AG10803 (cell line): ENCODE results near the gene ANKRD29.

Experiments
- DNase-seq: peaks from one replicate; pipeline ENCODE4 v3.0.0; 2010; ENCODE audit warnings: low read depth
- H3K4me3 ChIP-seq: 2 replicates; pipeline ENCODE4 v1.5.1; 2011; ENCODE audit warnings: mild to moderate bottlenecking, low read length, control low read depth
- TF ChIP-seq, protein P1 (sequence below): conservative IDR thresholded peaks from 2 replicates; pipeline ENCODE4 v1.5.1; 2011; ENCODE audit warnings: mild to moderate bottlenecking, low read length, control low read depth, inconsistent platforms

ANKRD29 gene

DNA sequence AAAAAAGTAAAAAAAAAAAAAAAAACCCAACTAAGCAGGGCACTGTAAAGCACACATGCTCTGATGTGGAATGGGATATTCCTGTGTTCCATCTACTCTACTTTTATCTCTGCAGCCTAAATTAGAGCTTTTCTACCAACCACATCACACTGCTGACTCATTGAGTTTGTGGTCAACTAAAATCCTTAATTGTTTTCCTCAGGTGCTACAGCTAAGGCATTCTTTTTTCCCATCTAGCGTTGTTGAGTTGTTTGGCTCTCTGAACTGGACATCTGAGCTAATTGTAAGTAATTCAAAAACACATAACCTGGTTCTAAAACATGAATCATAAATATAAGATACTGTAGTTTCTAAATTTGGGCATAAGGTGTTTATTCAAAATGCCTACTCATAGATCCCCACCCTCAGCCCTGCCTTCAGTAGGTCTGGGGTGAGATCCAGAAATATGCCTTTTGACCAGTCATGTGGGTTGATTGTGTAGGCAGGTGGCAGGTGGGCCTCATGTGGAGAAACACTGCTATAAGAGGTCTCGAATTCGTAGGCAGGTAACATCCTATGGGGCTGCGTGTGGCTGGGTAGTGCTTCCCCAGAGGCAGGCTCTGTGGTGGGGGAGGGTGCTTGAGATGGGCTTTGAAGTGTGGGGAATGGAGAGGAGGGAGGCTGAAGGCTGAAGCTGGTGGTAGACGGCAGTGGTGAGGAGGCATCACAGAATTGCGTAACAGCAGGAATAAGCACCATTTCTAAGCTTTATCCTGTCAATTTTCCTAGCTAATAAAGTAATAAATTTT is 27.2 kb downstream of the ANKRD29 start:
- no peak overlapping the region for H3K4me3 ChIP-seq
- no peak for DNase-seq
- TF ChIP-seq, protein P1, sequence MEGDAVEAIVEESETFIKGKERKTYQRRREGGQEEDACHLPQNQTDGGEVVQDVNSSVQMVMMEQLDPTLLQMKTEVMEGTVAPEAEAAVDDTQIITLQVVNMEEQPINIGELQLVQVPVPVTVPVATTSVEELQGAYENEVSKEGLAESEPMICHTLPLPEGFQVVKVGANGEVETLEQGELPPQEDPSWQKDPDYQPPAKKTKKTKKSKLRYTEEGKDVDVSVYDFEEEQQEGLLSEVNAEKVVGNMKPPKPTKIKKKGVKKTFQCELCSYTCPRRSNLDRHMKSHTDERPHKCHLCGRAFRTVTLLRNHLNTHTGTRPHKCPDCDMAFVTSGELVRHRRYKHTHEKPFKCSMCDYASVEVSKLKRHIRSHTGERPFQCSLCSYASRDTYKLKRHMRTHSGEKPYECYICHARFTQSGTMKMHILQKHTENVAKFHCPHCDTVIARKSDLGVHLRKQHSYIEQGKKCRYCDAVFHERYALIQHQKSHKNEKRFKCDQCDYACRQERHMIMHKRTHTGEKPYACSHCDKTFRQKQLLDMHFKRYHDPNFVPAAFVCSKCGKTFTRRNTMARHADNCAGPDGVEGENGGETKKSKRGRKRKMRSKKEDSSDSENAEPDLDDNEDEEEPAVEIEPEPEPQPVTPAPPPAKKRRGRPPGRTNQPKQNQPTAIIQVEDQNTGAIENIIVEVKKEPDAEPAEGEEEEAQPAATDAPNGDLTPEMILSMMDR: no peak

DNA sequence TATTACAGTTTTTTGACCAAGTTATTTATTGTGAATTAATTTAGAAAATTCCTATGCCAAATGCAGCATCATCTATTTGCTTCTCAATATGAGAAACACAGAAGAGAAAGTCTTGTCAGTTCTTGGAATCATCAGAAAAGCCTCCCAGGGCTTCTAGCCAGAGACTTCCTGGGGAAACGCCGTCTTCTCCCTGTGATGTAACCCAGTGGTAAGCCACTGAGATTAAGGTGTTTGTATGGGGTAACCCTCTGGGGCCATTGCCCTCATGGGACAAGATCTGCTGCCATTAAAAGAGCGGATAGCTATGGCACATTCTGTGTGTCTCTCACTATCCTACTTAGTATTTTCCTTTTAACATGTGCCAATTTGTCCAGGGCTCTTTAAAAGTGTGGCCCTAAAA is 28.0 kb downstream of the ANKRD29 start:
- no peak for DNase-seq

DNA sequence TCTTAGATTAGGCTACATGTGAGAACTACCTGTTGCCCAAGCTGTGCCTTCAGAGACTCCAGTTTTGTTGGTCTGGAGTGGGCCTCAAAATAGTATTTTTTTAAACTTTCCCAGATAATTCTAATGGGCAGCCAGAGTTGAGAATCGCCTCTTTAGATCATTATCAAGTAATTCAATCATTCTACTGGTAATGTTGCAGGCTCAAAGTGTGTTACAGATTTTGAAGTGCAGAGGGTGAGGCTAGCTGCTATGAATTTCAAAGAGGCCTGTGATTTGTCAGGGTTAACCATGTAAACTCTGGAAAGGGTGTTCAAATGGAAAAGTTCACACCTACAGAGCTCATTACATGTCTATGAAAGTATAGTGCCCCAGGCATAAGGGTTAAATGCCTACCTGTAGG is 30.1 kb downstream of the ANKRD29 start:
- DNase-seq: no peak
- no peak overlapping the region for H3K4me3 ChIP-seq
- TF ChIP-seq, protein P1: no peak

More for the DNA sequence above, 28.0 kb downstream of the ANKRD29 start:
- H3K4me3 ChIP-seq: no peak overlapping the region
- TF ChIP-seq, protein P1: no peak

DNA sequence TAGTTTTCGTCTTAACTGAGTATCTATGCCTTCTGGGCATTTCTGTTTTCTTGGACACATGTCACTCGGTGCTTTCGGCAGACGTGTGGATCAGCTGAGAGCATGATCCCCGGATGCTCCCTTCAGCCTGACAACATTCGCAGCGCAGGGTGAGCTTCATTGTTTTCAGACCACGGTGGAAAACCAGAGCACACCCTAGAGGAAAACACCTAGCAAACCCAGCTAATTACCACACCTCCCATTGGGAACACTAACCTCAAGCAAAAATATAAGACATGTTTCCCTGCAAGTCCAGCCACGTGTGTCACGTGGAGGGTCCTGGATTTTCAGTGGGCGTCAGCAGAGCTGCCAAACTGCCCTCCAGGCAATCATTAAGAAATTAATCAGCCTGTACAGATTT is 31.0 kb downstream of the ANKRD29 start:
- DNase-seq: no peak

DNA sequence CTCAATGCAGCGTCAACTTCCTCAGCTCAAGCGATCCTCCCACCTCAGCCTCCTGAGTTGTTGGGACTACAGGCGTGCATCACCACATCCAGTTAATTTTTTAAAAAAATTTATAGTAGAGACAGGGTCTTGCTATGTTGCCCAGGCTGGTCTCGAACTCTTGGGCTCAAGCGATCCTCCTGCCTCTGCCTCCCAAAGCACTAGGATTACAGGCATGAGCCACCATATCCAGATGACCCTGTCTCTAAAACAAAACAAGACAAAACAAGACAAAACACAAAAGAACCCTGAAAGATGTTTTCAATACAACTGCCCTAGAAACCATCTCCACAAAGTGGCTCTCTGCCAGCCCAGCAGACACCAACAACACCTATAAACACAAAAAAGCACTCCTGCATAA is 31.4 kb downstream of the ANKRD29 start:
- DNase-seq: no peak
- H3K4me3 ChIP-seq: no peak overlapping the region
- TF ChIP-seq, protein P1: no peak

More for the DNA sequence above, 31.0 kb downstream of the ANKRD29 start:
- H3K4me3 ChIP-seq: no peak overlapping the region
- TF ChIP-seq, protein P1: no peak

DNA sequence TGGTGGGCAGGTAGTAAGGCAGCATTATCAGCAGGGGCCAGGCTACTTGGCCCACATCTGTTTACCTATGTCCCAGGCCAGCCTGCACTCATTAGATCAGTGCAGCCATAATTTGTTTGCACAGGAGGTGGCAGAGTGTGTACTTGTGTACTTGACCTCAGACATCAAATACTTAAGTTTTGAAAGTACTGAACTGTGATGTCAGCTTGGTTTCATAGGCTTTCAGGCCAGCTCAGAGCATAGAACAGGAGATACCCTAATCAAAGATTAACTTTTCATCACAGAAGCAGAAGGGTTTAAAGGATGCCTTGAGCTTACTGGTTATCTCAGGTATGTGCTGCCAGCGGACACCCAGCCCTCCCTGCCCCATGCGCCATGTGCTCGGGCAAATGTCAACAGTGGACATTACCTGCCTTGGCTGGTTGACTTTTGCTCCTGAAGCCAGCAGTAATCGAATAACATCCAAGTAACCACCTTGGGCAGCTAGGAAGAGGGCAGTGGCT is 33.2 kb downstream of the ANKRD29 start:
- H3K4me3 ChIP-seq: no peak overlapping the region
- DNase-seq: no peak
- TF ChIP-seq, protein P1: no peak

DNA sequence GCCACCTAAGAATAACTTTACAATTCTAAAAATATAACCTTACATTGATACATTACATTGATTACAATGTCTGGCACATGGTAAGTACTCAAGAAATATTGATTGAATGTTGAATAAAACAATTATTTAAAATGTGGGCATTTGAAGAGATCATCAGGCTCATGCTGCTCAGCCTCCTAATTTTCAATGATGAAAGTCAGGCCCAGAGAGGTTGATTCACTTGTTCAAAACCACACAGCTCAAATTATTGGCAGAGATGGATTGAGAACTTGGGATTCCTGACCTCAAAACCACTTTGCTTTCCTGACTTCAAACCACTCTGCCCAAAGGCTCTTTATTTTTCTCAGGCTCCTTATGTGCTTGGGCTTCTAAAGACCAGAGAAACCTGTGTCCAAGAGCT is 34.7 kb downstream of the ANKRD29 start:
- TF ChIP-seq, protein P1: no peak
- DNase-seq: no peak
- H3K4me3 ChIP-seq: no peak overlapping the region
